ENCODE measurements around the gene ATRX. TPM values are rescaled to one million over a fixed set of nuclear protein-coding genes. Genes with fewer than 3 reads are reported as not detected.

ATRX gene
- total RNA-seq, 1 experiment from 2014 or later: 85.8 TPM

DNA sequence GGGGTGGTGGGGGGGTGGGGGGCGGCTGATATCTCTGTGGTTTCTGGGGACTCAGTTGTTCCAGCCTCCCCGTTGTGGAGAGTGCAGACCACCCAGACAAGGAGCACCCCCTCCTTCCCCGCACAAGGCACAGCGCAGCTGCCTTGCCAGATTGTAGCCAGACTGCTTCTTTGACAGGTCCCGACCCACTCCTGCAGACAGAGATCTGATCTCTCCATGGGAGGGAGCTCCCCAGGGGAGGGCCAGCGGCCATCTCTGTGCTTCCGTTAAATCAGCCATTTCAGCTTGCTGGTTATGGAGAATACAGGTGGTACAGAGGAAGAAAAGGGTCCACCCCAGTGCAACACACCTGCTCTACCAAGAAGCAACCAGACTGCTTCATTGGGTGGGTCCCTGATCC lies 258.0 kb downstream of the ATRX start:
- H3K9me3 ChIP-seq (ENCODE audit: control insufficient read depth, insufficient read depth, low read depth, low read length): no peaks in the 10 kb centered on the region
- CTCF ChIA-PET: no interaction called here
- TF ChIP-seq, protein P1, sequence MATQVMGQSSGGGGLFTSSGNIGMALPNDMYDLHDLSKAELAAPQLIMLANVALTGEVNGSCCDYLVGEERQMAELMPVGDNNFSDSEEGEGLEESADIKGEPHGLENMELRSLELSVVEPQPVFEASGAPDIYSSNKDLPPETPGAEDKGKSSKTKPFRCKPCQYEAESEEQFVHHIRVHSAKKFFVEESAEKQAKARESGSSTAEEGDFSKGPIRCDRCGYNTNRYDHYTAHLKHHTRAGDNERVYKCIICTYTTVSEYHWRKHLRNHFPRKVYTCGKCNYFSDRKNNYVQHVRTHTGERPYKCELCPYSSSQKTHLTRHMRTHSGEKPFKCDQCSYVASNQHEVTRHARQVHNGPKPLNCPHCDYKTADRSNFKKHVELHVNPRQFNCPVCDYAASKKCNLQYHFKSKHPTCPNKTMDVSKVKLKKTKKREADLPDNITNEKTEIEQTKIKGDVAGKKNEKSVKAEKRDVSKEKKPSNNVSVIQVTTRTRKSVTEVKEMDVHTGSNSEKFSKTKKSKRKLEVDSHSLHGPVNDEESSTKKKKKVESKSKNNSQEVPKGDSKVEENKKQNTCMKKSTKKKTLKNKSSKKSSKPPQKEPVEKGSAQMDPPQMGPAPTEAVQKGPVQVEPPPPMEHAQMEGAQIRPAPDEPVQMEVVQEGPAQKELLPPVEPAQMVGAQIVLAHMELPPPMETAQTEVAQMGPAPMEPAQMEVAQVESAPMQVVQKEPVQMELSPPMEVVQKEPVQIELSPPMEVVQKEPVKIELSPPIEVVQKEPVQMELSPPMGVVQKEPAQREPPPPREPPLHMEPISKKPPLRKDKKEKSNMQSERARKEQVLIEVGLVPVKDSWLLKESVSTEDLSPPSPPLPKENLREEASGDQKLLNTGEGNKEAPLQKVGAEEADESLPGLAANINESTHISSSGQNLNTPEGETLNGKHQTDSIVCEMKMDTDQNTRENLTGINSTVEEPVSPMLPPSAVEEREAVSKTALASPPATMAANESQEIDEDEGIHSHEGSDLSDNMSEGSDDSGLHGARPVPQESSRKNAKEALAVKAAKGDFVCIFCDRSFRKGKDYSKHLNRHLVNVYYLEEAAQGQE (IDR thresholded peaks at IDR 0.05; ENCODE audit: insufficient read depth in 1 of 2, low read depth in 2 of 2, low read length in 1 of 2): no peak
- in situ Hi-C loops (cut with HindIII; ENCODE audit: low pct_unique_long_range_greater_than_20kb, low sequenced_read_pairs): no loop called here
- POLR2A ChIA-PET: no interaction called here
- no peaks in the 10 kb centered on the region for H3K4me1 ChIP-seq (ENCODE audit: control insufficient read depth, insufficient read depth, low read length)
- H3K27me3 ChIP-seq (ENCODE audit: control insufficient read depth, insufficient read depth, low read length): no peaks in the 10 kb centered on the region
- H3K4me3 ChIP-seq (ENCODE audit: low read depth in 2 of 2, low read length in 2 of 2): no peak overlapping the region
- intact Hi-C loops (cut with micrococcal nuclease; ENCODE audit: unreplicated experiment): no loop called here
- H3K27ac ChIP-seq (ENCODE audit: low read length): no peak overlapping the region
- ATAC-seq (no peak), DNase-seq (ENCODE audit: low read depth, low spot score) (no peak)
- BruUV-seq (replicated peaks): no TSS peak
- no peaks in the 10 kb centered on the region for H3K36me3 ChIP-seq (ENCODE audit: control insufficient read depth, insufficient read depth, low read length)

DNA sequence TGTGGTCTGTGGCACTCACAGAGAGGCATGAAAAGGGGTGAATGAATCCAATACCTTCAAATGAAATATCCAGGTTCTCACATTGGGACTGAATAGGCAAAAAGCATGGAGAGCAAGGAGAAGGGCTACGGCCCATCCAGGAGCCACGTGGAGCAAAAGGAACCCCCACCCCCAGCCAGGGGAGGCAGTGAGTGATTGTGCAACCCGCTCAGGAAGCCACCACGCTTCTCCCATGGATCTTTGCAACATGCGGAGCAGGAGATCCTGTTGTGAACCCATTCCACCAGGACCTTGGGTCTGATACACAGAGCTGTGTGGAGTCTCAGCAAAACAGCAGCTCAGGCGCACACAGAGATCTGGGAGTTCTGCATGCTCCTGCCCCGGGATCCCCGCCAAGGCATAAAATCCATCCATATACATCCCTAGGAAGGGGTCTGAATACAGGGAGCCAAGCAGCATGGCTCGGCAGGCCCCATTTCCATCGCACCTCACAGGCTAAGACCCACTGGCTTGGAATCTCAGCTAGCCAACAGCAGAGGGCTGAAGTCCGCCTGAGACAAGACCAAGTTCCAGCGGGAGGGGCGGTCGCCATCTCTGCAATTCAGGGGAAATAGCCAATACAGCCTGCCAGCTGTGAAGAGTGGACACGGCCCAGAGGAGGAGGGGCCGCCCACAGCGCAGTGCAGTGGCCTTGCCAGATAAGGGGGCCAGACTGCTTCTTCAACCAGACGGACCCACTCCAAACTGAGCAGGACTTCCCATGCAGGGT lies 258.6 kb downstream of the ATRX start:
- intact Hi-C loops (cut with micrococcal nuclease; ENCODE audit: unreplicated experiment): no loop called here
- TF ChIP-seq POLR2AphosphoS5 (IDR thresholded peaks at IDR 0.05; ENCODE audit: low read depth, low read length): no peak
- TF ChIP-seq, protein P2, sequence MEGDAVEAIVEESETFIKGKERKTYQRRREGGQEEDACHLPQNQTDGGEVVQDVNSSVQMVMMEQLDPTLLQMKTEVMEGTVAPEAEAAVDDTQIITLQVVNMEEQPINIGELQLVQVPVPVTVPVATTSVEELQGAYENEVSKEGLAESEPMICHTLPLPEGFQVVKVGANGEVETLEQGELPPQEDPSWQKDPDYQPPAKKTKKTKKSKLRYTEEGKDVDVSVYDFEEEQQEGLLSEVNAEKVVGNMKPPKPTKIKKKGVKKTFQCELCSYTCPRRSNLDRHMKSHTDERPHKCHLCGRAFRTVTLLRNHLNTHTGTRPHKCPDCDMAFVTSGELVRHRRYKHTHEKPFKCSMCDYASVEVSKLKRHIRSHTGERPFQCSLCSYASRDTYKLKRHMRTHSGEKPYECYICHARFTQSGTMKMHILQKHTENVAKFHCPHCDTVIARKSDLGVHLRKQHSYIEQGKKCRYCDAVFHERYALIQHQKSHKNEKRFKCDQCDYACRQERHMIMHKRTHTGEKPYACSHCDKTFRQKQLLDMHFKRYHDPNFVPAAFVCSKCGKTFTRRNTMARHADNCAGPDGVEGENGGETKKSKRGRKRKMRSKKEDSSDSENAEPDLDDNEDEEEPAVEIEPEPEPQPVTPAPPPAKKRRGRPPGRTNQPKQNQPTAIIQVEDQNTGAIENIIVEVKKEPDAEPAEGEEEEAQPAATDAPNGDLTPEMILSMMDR (IDR thresholded peaks at IDR 0.05): no peak
- TF ChIP-seq, protein P1 (IDR thresholded peaks at IDR 0.05; ENCODE audit: insufficient read depth in 1 of 2, low read depth in 2 of 2, low read length in 1 of 2): no peak
- no peak for TF ChIP-seq SIN3A (IDR thresholded peaks at IDR 0.05; ENCODE audit: borderline replicate concordance, insufficient read depth, low read depth, low read length)
- TF ChIP-seq TCF7L2 (IDR thresholded peaks at IDR 0.05; ENCODE audit: low read depth, low read length): no peak
- H3K4me3 ChIP-seq (ENCODE audit: low read depth in 2 of 2, low read length in 2 of 2): no peak overlapping the region
- H3K27me3 ChIP-seq (ENCODE audit: control insufficient read depth, insufficient read depth, low read length): no peaks in the 10 kb centered on the region
- ChIA-PET CTCF (no interaction called here), POLR2A (no interaction called here)
- H3K4me1 ChIP-seq (ENCODE audit: control insufficient read depth, insufficient read depth, low read length): no peaks in the 10 kb centered on the region
- in situ Hi-C loops (cut with HindIII; ENCODE audit: low pct_unique_long_range_greater_than_20kb, low sequenced_read_pairs): no loop called here
- ATAC-seq: no peak
- no peaks in the 10 kb centered on the region for H3K9me3 ChIP-seq (ENCODE audit: control insufficient read depth, insufficient read depth, low read depth, low read length)
- no peak for DNase-seq (ENCODE audit: low read depth, low spot score)
- H3K27ac ChIP-seq (ENCODE audit: low read length): no peak overlapping the region
- no peaks in the 10 kb centered on the region for H3K36me3 ChIP-seq (ENCODE audit: control insufficient read depth, insufficient read depth, low read length)
- BruUV-seq (replicated peaks): no TSS peak

Measured in Panc1 (cell line).